ENCODE measurements around the gene SFR1.

The SFR1 gene

DNA sequence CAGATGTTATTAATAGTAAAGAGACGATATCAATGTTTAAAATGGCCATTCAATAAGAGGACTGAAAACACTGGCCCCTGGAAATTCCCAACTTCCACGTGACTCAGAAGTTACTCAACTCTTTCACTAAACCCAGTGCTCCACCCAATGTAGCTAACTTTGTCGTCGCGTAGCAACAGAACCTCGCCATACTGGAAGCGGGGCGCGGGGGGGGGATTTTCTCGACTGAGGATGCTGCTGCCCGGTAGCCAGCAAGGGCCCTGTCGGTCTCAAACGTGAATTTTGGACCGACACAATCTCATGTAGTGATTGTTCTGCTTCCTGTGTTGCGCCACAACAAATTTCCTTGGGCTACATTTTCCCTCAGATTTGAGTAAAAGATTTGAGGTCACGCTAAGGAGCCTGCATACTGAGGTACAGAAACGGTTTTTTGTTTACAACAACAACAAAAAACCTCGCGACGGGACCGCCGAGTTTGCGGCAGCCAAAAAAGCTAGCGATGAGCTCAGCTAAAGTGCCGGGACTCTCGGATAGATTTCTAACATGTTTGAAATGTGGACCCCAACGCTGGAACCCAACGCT is 977 bp upstream of the SFR1 start:
- TF ChIP-seq POLR2A (IDR thresholded peaks at IDR 0.05; ENCODE audit: low read length) (no peak), GATA1 (IDR thresholded peaks at IDR 0.05; ENCODE audit: low read depth, low read length) (no peak)

DNA sequence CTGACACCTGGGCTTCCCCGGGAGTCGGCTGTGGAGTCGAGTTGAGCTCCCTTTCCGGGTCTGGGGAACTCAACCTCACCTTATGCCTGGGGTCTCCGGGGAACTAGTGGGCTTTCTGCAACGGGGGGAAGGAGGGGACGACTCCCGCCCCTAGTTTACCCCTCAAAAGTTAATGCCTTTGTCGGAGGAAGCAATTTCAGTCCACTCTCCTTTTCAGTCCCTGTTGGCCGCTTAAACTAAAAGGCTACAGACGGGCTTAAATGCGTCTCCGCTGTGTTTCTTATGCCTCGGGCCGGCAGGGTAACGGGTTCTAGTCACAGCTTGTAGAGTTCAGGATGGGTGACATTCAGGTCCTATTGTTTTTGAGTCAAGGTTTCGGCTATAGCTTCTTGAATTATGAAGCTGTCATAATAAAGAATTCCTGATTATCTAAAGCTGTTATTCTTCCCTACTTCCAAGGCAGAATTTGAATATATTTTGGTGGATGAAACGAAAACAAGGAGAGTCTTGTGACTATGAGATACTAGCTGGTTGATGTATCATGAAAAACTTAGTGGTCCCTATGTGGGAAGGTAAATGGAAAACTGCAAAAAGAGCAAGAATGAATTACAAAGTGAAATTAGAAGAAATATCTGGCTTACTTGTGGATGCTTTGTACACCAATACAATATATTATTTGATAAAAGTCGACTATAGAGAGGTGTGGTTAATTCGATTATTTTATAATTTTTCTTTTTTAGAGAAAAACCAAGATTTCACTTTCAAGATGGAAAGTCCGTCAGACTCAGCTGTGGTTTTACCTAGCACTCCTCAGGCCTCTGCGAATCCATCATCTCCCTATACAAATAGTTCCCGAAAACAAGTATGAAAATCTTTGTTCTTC is 495 bp downstream of the SFR1 start:
- peak; percentile 67 to 79 for DNase-seq
- no peak for TF ChIP-seq GATA1 (IDR thresholded peaks at IDR 0.05; ENCODE audit: low read depth, low read length)
- TF ChIP-seq POLR2A (IDR thresholded peaks at IDR 0.05; ENCODE audit: low read length), result peak; percentile 58

More for the DNA sequence above, 977 bp upstream of the SFR1 start:
- peak; percentile 89 to 92 for DNase-seq

DNA sequence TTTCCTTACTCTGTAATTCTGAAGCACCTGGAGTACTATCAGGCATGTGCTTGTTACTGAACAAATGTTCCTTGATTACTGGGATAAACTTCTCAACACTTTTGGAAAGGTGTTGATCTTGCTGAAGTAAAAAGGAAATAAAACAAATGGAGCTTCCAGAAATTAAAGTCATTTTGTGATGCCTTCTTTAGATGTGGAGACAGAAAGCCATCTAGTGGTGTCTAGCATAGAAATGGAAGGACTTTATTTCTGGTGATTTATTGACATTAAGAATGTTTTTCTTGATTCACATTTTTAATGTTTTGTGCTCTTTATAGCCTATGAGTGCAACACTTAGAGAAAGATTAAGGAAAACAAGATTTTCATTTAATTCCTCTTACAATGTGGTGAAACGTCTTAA is 1.4 kb downstream of the SFR1 start:
- DNase-seq, result peak; percentile 13 to 33
- TF ChIP-seq GATA1 (IDR thresholded peaks at IDR 0.05; ENCODE audit: low read depth, low read length), result no peak
- no peak for TF ChIP-seq POLR2A (IDR thresholded peaks at IDR 0.05; ENCODE audit: low read length)

DNA sequence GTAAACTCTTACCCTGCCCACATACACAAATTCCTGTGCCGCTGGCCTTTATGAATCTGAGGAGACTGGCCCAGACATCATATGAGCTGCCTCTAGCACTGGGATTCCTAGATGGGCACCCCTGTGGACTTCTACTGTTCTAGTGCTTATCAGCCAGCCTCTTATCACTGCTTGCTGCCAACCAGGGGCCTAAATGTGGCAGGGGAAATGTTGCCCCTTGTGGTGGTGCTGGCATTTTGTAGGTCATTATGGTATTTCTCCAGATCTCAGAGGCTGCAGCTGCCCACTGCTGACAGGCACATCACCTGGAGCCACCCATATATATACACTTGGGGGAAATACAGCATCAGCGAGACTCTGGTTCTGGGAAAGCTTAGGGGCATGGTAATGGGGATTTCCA is 5.4 kb downstream of the SFR1 start:
- TF ChIP-seq POLR2A (IDR thresholded peaks at IDR 0.05; ENCODE audit: low read length), result peak; percentile 22
- no peak for TF ChIP-seq GATA1 (IDR thresholded peaks at IDR 0.05; ENCODE audit: low read depth, low read length)
- DNase-seq, result peak; percentile 36 to 46

DNA sequence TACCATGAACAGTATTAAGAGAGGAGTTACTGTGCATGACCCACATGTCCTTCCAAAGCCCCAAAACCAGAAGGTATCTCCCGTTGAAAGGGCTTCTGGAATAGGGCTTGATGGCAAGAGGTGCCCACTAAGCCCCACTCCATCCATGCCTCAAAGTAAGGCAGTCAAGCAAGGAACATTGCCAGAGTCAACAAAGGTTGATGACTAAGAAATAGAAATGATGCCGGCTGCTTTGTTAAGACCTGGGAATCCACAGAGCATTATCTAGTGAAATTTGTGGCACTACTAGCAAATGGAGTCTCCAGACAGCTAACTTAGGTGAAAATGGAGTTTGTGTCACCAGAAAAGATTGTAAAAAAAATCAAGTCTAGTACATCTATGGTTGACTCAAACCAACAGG is 6.2 kb downstream of the SFR1 start:
- TF ChIP-seq POLR2A (IDR thresholded peaks at IDR 0.05; ENCODE audit: low read length), result no peak
- TF ChIP-seq GATA1 (IDR thresholded peaks at IDR 0.05; ENCODE audit: low read depth, low read length), result no peak

DNA sequence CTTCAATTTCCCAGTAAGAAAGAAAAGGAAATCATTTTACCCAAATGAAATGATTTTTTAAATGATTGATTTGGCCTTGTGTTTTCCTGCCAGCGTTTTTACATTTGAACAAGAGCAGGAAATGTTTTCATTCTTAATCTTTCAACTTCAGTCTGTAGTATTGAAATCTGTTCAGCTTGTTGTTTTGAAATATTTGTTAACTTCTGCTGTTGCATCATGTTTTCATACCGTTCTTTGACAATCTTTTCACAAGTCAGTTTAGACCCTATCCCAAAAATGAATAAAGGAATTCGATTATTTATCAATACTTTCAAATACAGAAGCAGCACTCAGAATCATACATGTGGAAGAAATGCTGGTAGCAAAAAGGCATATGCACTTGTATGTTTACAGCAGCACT is 8.1 kb downstream of the SFR1 start:
- TF ChIP-seq GATA1 (IDR thresholded peaks at IDR 0.05; ENCODE audit: low read depth, low read length) (no peak), POLR2A (IDR thresholded peaks at IDR 0.05; ENCODE audit: low read length) (no peak)
- no peak for DNase-seq

More for the DNA sequence above, 6.2 kb downstream of the SFR1 start:
- DNase-seq, result no peak

DNA sequence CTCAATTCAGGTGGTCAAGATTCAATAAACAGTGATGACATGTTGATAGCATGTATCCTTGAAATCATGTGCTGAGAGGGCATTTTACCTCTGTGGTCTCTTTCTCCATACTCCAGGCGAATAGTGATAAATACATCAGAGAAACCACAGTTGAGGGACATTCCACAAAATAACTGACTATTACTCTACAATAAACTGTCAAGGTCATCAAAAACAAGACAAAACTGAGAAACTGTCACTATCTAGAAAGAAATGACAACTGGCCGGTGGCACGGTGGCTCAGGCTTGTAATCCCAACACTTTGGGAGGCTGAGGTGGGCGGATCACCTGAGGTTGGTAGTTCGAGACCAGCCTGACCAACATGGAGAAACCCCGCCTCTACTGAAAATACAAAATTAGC is 16.2 kb downstream of the SFR1 start:
- TF ChIP-seq GATA1 (IDR thresholded peaks at IDR 0.05; ENCODE audit: low read depth, low read length) (no peak), POLR2A (IDR thresholded peaks at IDR 0.05; ENCODE audit: low read length) (no peak)

DNA sequence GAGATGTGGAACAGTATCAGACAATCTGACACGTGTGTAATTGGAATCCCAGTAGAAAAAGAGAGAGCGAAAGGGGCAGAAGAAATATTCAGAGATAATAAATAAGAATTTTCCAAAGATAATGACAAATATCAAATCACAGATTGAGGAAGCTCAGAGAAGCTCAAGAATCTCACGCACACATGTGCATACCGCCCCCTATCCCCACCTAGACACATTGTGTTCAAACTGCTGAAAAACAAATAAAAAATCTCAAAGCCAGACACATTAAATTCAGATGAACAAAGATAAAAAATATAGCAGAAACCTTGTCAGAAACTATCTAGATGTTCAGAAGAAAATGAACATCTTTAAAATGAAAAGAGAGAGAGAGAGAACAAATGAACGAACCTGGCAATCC is 17.2 kb downstream of the SFR1 start:
- TF ChIP-seq GATA1 (IDR thresholded peaks at IDR 0.05; ENCODE audit: low read depth, low read length) (no peak), POLR2A (IDR thresholded peaks at IDR 0.05; ENCODE audit: low read length) (no peak)
- peak; percentile 5 to 14 for DNase-seq

More for the DNA sequence above, 16.2 kb downstream of the SFR1 start:
- no peak for DNase-seq

DNA sequence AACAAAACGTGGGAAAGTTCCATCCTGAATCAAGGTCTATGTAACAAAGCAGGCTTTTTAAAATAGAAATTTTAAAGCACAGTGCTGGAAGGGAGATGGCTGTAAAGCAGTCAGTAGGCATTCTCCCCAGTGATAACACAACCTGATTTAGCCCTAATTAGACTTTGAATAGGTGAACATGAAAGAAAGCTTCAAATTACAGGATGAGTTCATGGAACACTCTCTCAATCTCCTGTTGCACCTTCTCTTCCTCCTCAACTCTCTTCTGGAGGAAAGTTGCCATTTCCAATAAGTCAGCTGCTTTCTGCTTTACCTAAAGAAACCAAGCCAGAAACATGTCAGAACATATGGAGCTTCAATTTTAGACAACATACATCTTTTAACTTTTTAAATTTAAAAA is 20.1 kb downstream of the SFR1 start:
- no peak for DNase-seq
- no peak for TF ChIP-seq GATA1 (IDR thresholded peaks at IDR 0.05; ENCODE audit: low read depth, low read length)
- no peak for TF ChIP-seq POLR2A (IDR thresholded peaks at IDR 0.05; ENCODE audit: low read length)

DNA sequence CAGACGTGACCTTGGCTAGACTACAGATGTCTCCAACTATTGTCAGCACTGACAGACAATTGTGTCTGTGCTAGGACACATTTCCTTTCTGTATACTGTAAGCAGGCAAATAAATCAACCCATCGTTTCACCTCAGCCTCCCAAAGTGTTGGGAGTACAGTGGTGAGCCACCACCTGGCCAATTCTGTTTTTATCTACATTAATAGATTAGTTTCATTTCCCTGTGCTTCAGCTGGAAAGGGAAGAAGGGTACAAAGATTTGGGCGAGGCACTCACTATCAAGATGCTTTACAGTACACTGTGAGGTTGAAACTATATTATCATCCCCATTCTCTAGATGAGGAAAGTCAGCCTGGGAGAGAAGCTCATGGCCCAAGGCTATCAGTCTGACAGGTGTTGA is 21.9 kb downstream of the SFR1 start:
- TF ChIP-seq POLR2A (IDR thresholded peaks at IDR 0.05; ENCODE audit: low read length), result no peak
- TF ChIP-seq GATA1 (IDR thresholded peaks at IDR 0.05; ENCODE audit: low read depth, low read length), result no peak
- DNase-seq, result no peak

DNA sequence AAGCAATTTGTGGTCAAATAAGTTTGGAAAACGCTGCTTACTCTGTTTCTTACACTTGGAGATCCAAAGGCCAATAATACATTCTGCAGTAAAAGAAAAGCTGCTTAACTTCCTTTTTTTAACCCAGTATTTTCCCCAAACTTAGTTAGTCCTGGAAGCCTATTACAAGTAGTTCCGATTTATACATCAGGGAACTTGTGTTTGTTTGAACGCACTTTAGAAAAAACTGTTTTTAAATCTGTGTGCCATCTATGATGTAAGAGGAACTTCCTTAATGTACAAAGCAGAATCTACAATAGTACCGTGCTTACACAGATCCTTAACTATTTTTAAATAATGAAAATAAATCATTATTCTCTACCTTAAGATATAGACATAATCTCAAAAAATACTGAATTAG is 23.0 kb downstream of the SFR1 start:
- DNase-seq, result no peak
- no peak for TF ChIP-seq GATA1 (IDR thresholded peaks at IDR 0.05; ENCODE audit: low read depth, low read length)
- no peak for TF ChIP-seq POLR2A (IDR thresholded peaks at IDR 0.05; ENCODE audit: low read length)

DNA sequence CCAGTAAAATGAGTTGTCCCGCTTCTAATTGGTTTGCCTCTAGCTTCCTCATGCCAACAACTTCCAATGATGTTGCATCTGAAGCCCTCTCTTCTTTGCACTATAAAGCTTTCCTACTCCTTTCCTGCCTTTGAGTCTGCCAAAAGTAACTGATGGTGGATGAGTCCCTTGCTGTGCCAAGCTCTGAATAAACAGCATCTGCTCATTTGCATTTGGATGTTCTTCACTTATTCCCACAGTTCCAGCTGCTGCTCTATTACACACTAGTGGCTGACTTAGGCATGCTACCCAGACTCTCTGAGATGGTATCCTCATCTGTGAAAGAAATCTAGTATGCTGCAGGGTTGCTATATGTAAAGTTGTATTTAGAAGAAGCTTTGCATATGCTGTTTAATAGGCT is 24.9 kb downstream of the SFR1 start:
- no peak for DNase-seq
- TF ChIP-seq GATA1 (IDR thresholded peaks at IDR 0.05; ENCODE audit: low read depth, low read length) (no peak), POLR2A (IDR thresholded peaks at IDR 0.05; ENCODE audit: low read length) (no peak)

DNA sequence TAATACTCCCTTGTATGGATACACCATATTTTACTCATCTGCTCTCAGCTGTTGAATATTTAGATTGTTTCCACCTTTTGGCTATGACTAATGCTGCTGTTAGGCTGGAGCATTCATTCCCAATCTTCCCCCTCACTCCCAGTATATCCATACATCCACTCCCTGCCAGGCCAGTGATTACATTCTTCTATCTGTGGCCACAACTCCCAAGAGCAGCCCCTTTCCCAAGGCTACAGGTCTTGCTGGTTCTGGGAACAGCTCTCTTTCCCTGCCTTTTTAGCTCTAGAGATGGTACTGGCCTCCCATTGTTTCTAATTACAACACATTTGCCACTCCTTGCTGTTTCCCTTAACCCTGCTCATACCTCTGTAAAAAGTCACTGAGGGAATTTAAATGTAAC is 28.2 kb downstream of the SFR1 start:
- TF ChIP-seq GATA1 (IDR thresholded peaks at IDR 0.05; ENCODE audit: low read depth, low read length), result no peak
- TF ChIP-seq POLR2A (IDR thresholded peaks at IDR 0.05; ENCODE audit: low read length), result no peak
- DNase-seq, result no peak

DNA sequence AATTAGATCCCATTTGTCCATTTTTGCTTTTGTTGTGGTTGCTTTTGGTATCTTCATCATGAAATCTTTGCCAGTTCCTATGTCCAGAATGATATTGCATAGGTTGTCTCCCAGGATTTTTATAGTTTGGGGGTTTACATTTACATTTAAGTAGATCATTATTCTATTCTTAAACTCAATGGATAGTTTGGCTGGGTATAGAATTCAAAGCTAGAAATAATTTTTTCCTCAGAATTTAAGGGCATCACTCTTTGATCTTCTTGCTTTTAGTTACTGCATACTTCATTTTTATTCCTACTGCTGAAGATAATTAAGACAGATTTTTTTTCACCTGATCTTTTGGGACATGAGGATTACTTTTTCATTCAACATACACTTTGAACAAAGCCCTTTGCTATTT is 29.8 kb downstream of the SFR1 start:
- TF ChIP-seq GATA1 (IDR thresholded peaks at IDR 0.05; ENCODE audit: low read depth, low read length) (no peak), POLR2A (IDR thresholded peaks at IDR 0.05; ENCODE audit: low read length) (no peak)
- no peak for DNase-seq

DNA sequence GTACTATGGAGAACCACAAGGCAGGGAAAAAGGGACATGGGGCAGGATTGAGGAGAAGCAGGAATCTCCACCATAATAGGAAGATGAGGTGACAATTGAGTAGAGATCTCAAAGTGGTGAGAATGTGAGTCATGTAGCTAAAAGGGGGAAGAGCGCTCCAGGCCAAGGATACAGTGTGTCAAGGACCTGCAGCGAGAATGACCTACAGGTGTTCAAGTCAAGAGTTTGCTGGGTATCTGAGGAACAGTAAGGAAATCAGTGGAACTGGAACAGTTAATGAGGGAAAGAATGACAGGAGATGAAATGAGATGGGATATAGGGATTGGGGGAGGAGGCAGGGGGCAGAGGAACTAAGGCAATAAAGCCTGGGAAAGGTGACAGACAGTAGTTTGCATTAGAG is 33.6 kb downstream of the SFR1 start:
- DNase-seq, result no peak
- TF ChIP-seq POLR2A (IDR thresholded peaks at IDR 0.05; ENCODE audit: low read length), result no peak
- TF ChIP-seq GATA1 (IDR thresholded peaks at IDR 0.05; ENCODE audit: low read depth, low read length), result no peak

All from erythroblast (primary cell).